ENCODE data around the gene ECE1.
A peak's percentile ranks its signal among the peaks of the same experiment; 100 is the strongest.

ECE1 gene

DNA sequence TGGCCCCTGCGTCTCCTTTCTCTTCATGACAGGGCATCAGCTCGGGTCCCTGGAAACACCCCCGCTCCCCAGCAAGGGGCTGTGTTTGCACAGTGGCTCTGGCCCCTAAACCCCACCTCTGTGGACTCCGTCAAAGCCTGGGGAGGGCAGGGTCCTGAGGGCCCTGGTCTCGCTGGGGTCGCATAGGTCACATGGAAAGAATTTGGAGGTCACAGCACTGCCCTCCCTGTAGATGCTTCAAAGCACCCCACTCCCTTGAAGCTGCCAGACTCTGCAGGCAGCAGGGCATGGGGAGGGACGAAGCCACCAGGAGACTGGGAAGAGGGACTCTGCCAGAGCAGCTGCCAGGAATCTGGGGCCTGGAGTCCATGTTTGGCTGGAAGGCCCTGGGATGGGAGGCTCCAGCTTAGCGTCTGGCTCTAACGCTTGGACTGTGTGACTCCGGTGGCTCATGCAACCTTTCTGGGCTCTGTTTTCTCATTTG is 36.6 kb upstream of the ECE1 start:
- H3K27ac ChIP-seq (ENCODE audit: low read depth, low read length, poor library complexity, severe bottlenecking), result peak overlapping the region; percentile 86
- H3F3A ChIP-seq (ENCODE audit: insufficient read depth, low read length), result no peaks in the 10 kb centered on the region
- no peak overlapping the region for H2AFZ ChIP-seq (ENCODE audit: low read length)
- no peak overlapping the region for H3K9ac ChIP-seq (ENCODE audit: low read length)
- no peaks in the 10 kb centered on the region for H4K20me1 ChIP-seq (ENCODE audit: insufficient read depth, low read length)
- no peaks in the 10 kb centered on the region for H3K79me2 ChIP-seq (ENCODE audit: insufficient read depth, low read length)
- H3K4me1 ChIP-seq (ENCODE audit: insufficient read depth, low read length, severe bottlenecking), result peaks cover 77% of the 10 kb centered on the region
- H3K9me3 ChIP-seq (ENCODE audit: low read length), result no peaks in the 10 kb centered on the region
- H3K4me2 ChIP-seq (ENCODE audit: low read length), result no peak overlapping the region
- H3K36me3 ChIP-seq (ENCODE audit: insufficient read depth, low read length), result peaks cover 4% of the 10 kb centered on the region
- H3K9me2 ChIP-seq (ENCODE audit: low read depth, low read length), result no peaks in the 10 kb centered on the region
- TF ChIP-seq, protein P1, sequence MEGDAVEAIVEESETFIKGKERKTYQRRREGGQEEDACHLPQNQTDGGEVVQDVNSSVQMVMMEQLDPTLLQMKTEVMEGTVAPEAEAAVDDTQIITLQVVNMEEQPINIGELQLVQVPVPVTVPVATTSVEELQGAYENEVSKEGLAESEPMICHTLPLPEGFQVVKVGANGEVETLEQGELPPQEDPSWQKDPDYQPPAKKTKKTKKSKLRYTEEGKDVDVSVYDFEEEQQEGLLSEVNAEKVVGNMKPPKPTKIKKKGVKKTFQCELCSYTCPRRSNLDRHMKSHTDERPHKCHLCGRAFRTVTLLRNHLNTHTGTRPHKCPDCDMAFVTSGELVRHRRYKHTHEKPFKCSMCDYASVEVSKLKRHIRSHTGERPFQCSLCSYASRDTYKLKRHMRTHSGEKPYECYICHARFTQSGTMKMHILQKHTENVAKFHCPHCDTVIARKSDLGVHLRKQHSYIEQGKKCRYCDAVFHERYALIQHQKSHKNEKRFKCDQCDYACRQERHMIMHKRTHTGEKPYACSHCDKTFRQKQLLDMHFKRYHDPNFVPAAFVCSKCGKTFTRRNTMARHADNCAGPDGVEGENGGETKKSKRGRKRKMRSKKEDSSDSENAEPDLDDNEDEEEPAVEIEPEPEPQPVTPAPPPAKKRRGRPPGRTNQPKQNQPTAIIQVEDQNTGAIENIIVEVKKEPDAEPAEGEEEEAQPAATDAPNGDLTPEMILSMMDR (IDR thresholded peaks at IDR 0.05; ENCODE audit: low read length), result no peak
- no peak for TF ChIP-seq EZH2 (IDR thresholded peaks at IDR 0.05; ENCODE audit: borderline replicate concordance, low read length)
- H3K27me3 ChIP-seq (ENCODE audit: insufficient read depth, low read length), result no peaks in the 10 kb centered on the region
- H3K4me3 ChIP-seq (ENCODE audit: low read depth, low read length, poor library complexity, severe bottlenecking), result no peak overlapping the region

DNA sequence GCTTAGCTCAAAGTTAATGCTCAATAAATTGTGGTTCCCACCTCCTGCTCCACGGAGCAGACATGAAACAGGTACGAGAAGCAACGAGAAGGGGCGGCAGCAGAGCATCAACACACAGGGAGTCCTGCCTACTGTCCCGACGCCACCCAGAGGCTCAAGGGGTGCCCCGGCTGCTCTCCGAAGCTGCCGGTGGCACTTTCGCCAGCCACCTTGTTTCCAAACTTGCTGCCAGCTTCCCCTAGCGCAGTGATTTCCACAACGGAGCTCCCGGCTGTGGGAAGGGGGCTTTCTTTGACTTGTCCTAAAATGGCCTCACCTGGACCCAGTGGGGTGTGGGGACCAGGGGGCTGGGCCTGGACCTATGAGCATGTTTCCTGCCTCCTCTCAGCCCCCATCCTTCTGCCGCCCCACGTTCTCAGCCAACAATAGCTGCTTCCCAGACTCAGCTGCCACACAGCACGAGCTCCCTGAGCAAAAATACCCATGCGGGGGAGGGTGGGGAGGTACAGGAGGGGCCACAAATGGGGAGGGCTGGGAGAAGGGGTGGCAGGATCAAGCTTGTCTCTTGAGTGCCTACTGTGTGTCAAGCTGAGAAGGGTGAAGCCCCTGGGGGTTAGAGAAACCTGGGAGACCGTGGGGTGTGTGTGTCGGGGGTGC is 35.6 kb upstream of the ECE1 start:
- Histone ChIP-seq H2AFZ (ENCODE audit: low read length) (no peak overlapping the region), H3K79me2 (ENCODE audit: insufficient read depth, low read length) (no peaks in the 10 kb centered on the region), H3F3A (ENCODE audit: insufficient read depth, low read length) (no peaks in the 10 kb centered on the region), H3K9me3 (ENCODE audit: low read length) (no peaks in the 10 kb centered on the region), H3K9ac (ENCODE audit: low read length) (peak overlapping the region; percentile 7; the same call in 1 of the 2 replicates), H3K27me3 (ENCODE audit: insufficient read depth, low read length) (no peaks in the 10 kb centered on the region), H3K9me2 (ENCODE audit: low read depth, low read length) (no peaks in the 10 kb centered on the region), H3K27ac (ENCODE audit: low read depth, low read length, poor library complexity, severe bottlenecking) (peak overlapping the region; percentile 86), H3K4me1 (ENCODE audit: insufficient read depth, low read length, severe bottlenecking) (peaks cover 72% of the 10 kb centered on the region), H3K4me2 (ENCODE audit: low read length) (peak overlapping the region; percentile 47; the same call in 1 of the 2 replicates), H4K20me1 (ENCODE audit: insufficient read depth, low read length) (no peaks in the 10 kb centered on the region), H3K4me3 (ENCODE audit: low read depth, low read length, poor library complexity, severe bottlenecking) (no peak overlapping the region), H3K36me3 (ENCODE audit: insufficient read depth, low read length) (peaks cover 4% of the 10 kb centered on the region)
- no peak for TF ChIP-seq EZH2 (IDR thresholded peaks at IDR 0.05; ENCODE audit: borderline replicate concordance, low read length)
- TF ChIP-seq, protein P1 (IDR thresholded peaks at IDR 0.05; ENCODE audit: low read length), result no peak

DNA sequence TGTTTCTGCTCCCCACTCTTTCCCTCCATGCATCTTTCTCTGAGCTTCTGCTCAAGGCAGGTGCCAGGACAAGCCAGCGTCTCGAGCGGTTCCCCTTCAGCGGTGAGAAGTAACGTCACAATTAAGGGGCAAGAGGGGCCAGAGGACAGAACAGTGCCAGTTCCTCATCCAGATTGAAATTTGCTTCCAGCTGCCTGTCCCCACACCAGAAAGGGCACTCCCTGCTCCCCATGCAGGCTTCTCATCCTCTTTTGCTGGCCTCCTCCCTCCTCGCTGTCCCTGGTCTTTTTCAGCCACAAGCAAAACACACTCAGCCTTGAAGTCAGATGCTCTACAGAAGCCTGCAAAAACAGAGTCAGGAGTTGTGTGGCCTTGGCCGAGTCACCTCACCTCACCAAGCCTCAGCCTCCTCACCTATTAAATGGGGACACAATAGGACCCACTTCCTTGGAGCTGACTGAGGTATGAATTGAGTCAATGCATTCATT is 35.0 kb upstream of the ECE1 start:
- peaks cover 66% of the 10 kb centered on the region for H3K4me1 ChIP-seq (ENCODE audit: insufficient read depth, low read length, severe bottlenecking)
- peak overlapping the region; percentile 86 for H3K27ac ChIP-seq (ENCODE audit: low read depth, low read length, poor library complexity, severe bottlenecking)
- no peak overlapping the region for H2AFZ ChIP-seq (ENCODE audit: low read length)
- peak overlapping the region; percentile 16; the same call in 1 of the 2 replicates for H3K9ac ChIP-seq (ENCODE audit: low read length)
- H3K79me2 ChIP-seq (ENCODE audit: insufficient read depth, low read length), result no peaks in the 10 kb centered on the region
- no peaks in the 10 kb centered on the region for H3K9me2 ChIP-seq (ENCODE audit: low read depth, low read length)
- H3K9me3 ChIP-seq (ENCODE audit: low read length), result no peaks in the 10 kb centered on the region
- TF ChIP-seq EZH2 (IDR thresholded peaks at IDR 0.05; ENCODE audit: borderline replicate concordance, low read length), result no peak
- TF ChIP-seq, protein P1 (IDR thresholded peaks at IDR 0.05; ENCODE audit: low read length), result no peak
- H3K27me3 ChIP-seq (ENCODE audit: insufficient read depth, low read length), result no peaks in the 10 kb centered on the region
- no peak overlapping the region for H3K4me3 ChIP-seq (ENCODE audit: low read depth, low read length, poor library complexity, severe bottlenecking)
- no peaks in the 10 kb centered on the region for H3F3A ChIP-seq (ENCODE audit: insufficient read depth, low read length)
- peaks cover 4% of the 10 kb centered on the region for H3K36me3 ChIP-seq (ENCODE audit: insufficient read depth, low read length)
- H3K4me2 ChIP-seq (ENCODE audit: low read length), result peak overlapping the region; percentile 47; the same call in 1 of the 2 replicates
- no peaks in the 10 kb centered on the region for H4K20me1 ChIP-seq (ENCODE audit: insufficient read depth, low read length)
